Activated T-cell treated with anti-CD3 and anti-CD28 coated beads, Interleukin-2, amount 50 U/mL, for 4 hours (primary cell): ENCODE data around the gene PAX9. TPM values are rescaled to one million over a fixed set of nuclear protein-coding genes. Genes with fewer than 3 reads are reported as not detected.
A peak's percentile ranks its signal among the peaks of the same experiment; 100 is the strongest.

Source experiments
- ATAC-seq, 2 donors: fragments of 200-7000 bp; cut with Tn5 transposase; one replicate each; pipeline ENCODE4 v1.10.0; 2021
- DNase-seq: peaks from one replicate; pipeline ENCODE4 v3.0.0-alpha.2; 2020
- H3K27me3 Mint-ChIP-seq: one replicate; pipeline ENCODE4 v1.8.0; 2021; ENCODE audit warnings: low read depth, mixed read lengths
- H3K36me3 Mint-ChIP-seq: one replicate; pipeline ENCODE4 v1.8.0; 2022; ENCODE audit warnings: mixed read lengths; ENCODE audit not compliant: insufficient read depth
- H3K4me1 Mint-ChIP-seq: one replicate; pipeline ENCODE4 v1.8.0; 2021; ENCODE audit warnings: low read depth, mixed read lengths
- H3K4me3 Mint-ChIP-seq: one replicate; pipeline ENCODE4 v1.8.0; 2021; ENCODE audit warnings: mild to moderate bottlenecking, moderate library complexity, mixed read lengths
- H3K9me3 Mint-ChIP-seq: one replicate; pipeline ENCODE4 v1.8.0; 2021; ENCODE audit warnings: mixed read lengths
- total RNA-seq, 3 donors: library from RNA; stranded (reverse); gene quantifications; one replicate each; pipeline ENCODE4 v1.2.1, GENCODE V29; 2021

The PAX9 gene
- under 1 TPM in 1 of 3 donors, not detected in 2; 0.08 TPM for total RNA-seq

GRCh38 chr14:36661506-36662257 is at the start of gene PAX9:
Gene PAX9, plus strand, starts transcription at chr14:36661860. Its CDS starts 230 bp downstream, at chr14:36662090.
- H3K4me1 Mint-ChIP-seq: peaks cover 40% of the 10 kb centered on the region
- no peak within 1 kb of the TSS for H3K4me3 Mint-ChIP-seq

GRCh38 chr14:36617824-36618223 is 43.8 kb upstream of the PAX9 start:
- DNase-seq (no peak), ATAC-seq (no peak)
- Mint-ChIP-seq H3K9me3 (peaks cover 4% of the 10 kb centered on the region), H3K36me3 (no peaks in the 10 kb centered on the region), H3K4me3 (no peak overlapping the region), H3K4me1 (no peaks in the 10 kb centered on the region), H3K27me3 (no peaks in the 10 kb centered on the region)

More at GRCh38 chr14:36661506-36662257, at the start of gene PAX9:
- no peaks in the 10 kb centered on the region for H3K36me3 Mint-ChIP-seq
- peaks cover 95% of the 10 kb centered on the region for H3K27me3 Mint-ChIP-seq
- DNase-seq: no peak
- peak; percentile 75 to 79 for ATAC-seq
- no peaks in the 10 kb centered on the region for H3K9me3 Mint-ChIP-seq

DNA sequence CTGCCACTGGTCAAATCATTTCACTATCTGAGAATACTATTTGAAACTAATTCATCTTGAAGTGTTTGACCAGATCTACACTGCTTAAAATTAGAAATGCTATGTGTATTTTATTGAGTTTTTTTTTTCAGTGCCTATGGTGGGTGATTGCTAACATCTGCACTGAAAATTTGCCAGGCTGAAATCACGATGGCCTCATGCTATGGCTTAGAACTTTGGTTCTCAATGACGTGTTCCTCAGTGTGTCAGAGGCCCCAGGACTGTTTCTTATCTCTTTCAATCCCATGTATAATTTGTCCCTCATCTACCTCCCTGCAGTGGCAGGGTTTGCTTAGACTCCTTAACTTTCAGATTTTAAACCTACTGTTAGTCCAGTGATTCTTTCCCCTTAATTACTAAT is 43.0 kb upstream of the PAX9 start:
- ATAC-seq: no peak
- H3K36me3 Mint-ChIP-seq: no peaks in the 10 kb centered on the region
- H3K4me3 Mint-ChIP-seq: no peak overlapping the region
- no peak for DNase-seq
- H3K4me1 Mint-ChIP-seq: no peaks in the 10 kb centered on the region
- H3K9me3 Mint-ChIP-seq: peaks cover 4% of the 10 kb centered on the region
- no peaks in the 10 kb centered on the region for H3K27me3 Mint-ChIP-seq

DNA sequence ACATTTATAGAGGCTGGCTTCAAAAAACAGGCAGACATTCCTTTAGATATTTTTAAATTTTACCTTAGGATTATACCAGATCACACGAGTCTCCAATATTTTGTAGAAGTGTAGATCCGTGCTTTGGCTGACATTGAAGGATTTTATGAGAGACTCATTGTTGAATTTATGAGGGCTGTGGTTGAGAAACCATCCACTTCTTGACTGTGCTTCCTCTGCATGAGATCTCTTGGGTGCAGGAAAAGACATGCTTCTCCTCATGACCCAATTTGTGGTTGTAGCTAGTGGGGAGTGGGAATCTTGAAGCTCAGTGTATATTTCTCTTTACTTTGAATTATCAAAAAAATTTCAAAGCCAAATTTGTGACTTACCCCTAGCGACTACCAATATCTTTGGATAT is 42.5 kb upstream of the PAX9 start:
- ATAC-seq (no peak), DNase-seq (no peak)
- no peak overlapping the region for H3K4me3 Mint-ChIP-seq
- no peaks in the 10 kb centered on the region for H3K27me3 Mint-ChIP-seq
- H3K9me3 Mint-ChIP-seq: peaks cover 4% of the 10 kb centered on the region
- H3K36me3 Mint-ChIP-seq: no peaks in the 10 kb centered on the region
- no peaks in the 10 kb centered on the region for H3K4me1 Mint-ChIP-seq

- no peak for ATAC-seq
- H3K27me3 Mint-ChIP-seq: no peaks in the 10 kb centered on the region
- H3K9me3 Mint-ChIP-seq: peaks cover 4% of the 10 kb centered on the region
- no peak for DNase-seq
- no peaks in the 10 kb centered on the region for H3K4me1 Mint-ChIP-seq
- no peak overlapping the region for H3K4me3 Mint-ChIP-seq
- H3K36me3 Mint-ChIP-seq: no peaks in the 10 kb centered on the region
These were observed 41.8 kb upstream of the PAX9 start for GRCh38 chr14:36619853-36620252.

DNA sequence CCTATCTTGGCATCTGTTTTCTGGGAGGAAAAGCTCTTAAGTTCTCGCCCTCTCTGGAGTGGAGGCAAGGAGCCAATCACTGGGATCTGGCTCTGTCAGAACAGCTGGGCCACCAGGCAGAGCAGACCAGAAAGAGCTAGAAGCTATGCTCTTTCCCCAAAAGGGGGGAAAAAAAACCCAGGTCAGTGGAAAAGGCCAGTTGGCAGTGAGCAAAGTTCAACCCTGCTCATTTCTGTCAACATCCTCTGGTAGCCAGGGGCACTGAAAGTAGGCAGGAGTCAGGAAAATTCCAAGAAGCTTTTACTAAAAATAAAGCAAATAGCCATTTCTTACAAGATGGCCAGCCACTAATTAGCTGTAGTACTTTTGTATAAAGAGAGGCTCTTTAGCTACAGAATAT is 36.6 kb upstream of the PAX9 start:
- no peak for DNase-seq
- no peak for ATAC-seq
- Mint-ChIP-seq H3K27me3 (peaks cover 11% of the 10 kb centered on the region), H3K9me3 (peaks cover 7% of the 10 kb centered on the region), H3K36me3 (no peaks in the 10 kb centered on the region), H3K4me3 (no peak overlapping the region), H3K4me1 (no peaks in the 10 kb centered on the region)

DNA sequence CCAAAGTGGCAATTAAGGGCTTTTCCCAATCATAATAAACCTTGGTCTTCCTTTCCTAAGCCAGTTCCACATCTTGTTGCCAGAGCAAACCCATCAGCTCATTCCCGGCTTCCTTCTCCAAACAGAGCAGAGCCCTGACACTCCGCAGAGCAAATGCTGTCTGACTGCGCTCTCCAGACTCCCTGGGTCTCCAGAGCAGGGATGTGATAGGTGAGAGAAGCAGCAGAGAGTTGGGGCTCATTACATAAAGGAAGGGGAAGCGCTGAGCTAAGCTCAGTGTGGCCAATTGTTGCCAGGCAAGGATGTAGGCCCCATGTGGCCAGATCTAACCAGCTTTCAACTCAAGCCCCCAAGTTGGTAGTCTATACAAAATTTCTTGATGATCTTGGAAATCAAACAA is 36.2 kb upstream of the PAX9 start:
- peaks cover 7% of the 10 kb centered on the region for H3K9me3 Mint-ChIP-seq
- ATAC-seq (no peak), DNase-seq (no peak)
- H3K4me1 Mint-ChIP-seq: no peaks in the 10 kb centered on the region
- no peaks in the 10 kb centered on the region for H3K36me3 Mint-ChIP-seq
- peaks cover 11% of the 10 kb centered on the region for H3K27me3 Mint-ChIP-seq
- no peak overlapping the region for H3K4me3 Mint-ChIP-seq

- no peaks in the 10 kb centered on the region for H3K36me3 Mint-ChIP-seq
- H3K4me3 Mint-ChIP-seq: no peak overlapping the region
- DNase-seq (no peak), ATAC-seq (no peak)
- H3K9me3 Mint-ChIP-seq: peaks cover 7% of the 10 kb centered on the region
- H3K4me1 Mint-ChIP-seq: no peaks in the 10 kb centered on the region
- H3K27me3 Mint-ChIP-seq: peaks cover 11% of the 10 kb centered on the region
These were observed 35.5 kb upstream of the PAX9 start for GRCh38 chr14:36626151-36626550.

DNA sequence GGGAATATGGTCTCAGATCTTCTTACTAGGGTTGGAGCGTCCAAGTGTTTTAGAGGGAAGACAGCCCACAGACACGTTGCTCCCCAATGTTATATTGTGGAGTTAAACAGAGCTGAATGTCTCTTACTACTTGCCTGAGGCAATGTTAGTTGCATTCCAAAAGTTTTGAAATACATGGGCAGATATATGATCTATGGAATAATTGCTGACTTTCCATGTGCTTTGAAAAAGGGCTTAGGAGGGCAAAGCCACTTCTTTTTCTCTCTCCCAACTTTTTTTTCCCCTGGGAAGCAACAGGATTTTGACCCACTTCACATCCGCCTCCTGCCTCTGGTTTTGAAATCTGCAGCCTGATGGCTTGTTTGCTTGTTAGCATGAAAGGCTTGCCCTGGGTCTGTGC is 33.7 kb upstream of the PAX9 start:
- H3K4me1 Mint-ChIP-seq: no peaks in the 10 kb centered on the region
- H3K27me3 Mint-ChIP-seq: peaks cover 13% of the 10 kb centered on the region
- H3K36me3 Mint-ChIP-seq: no peaks in the 10 kb centered on the region
- H3K9me3 Mint-ChIP-seq: peaks cover 3% of the 10 kb centered on the region
- DNase-seq: no peak
- H3K4me3 Mint-ChIP-seq: no peak overlapping the region
- no peak for ATAC-seq

- Mint-ChIP-seq H3K36me3 (no peaks in the 10 kb centered on the region), H3K27me3 (peaks cover 5% of the 10 kb centered on the region), H3K4me1 (no peaks in the 10 kb centered on the region), H3K4me3 (no peak overlapping the region), H3K9me3 (peaks cover 5% of the 10 kb centered on the region)
- no peak for DNase-seq
- no peak for ATAC-seq
These were observed 28.1 kb upstream of the PAX9 start for GRCh38 chr14:36633580-36633979.

DNA sequence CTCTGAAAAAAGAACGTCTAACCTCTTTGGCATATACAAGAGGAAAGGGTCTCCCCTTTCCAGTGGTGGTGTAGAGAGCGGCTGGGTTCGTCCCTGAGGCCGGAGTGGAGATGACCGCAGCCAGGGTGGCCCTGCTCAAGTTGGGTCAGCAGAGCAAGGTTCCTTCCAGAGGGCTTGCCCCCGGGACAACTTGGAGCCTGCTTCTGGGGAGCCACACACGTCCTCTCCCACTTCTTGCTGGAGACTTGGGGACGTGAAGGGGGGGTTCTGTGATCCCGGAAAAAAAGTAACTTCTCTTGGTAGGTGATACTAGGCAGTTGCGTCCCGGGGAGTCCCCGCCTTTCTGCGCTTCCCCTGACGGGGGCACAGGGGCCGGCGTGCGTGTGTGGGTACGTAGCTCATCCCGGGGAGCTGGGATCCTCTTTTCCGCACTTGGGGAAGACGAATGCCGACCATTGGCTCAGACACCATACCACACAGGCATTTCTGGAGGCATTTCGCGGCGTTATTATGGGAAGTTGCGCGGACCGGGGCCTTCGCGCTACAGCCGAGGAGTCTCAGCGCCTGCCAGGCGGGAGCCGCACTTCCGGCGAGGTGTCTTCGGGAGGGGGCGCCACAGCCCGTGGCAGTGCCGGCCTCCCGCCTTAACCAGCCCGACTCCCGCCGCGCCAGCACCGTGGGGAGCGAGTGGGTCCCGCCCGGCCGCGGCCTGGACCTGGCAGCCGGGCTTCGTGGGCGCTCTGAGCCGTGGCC is 14.8 kb upstream of the PAX9 start:
- H3K27me3 Mint-ChIP-seq: peaks cover 53% of the 10 kb centered on the region

GRCh38 chr14:36647417-36647823 is 14.2 kb upstream of the PAX9 start:
- peaks cover 56% of the 10 kb centered on the region for H3K27me3 Mint-ChIP-seq
- peaks cover 3% of the 10 kb centered on the region for H3K4me1 Mint-ChIP-seq
- ATAC-seq (peak in 1 of 2 donors; percentile 10), DNase-seq (no peak)
- H3K4me3 Mint-ChIP-seq: no peak overlapping the region
- no peaks in the 10 kb centered on the region for H3K36me3 Mint-ChIP-seq
- no peaks in the 10 kb centered on the region for H3K9me3 Mint-ChIP-seq

More for the DNA sequence above, 14.8 kb upstream of the PAX9 start:
- DNase-seq (no peak), ATAC-seq (peak in 1 of 2 donors; percentile 34)
- Mint-ChIP-seq H3K4me3 (no peak overlapping the region), H3K36me3 (no peaks in the 10 kb centered on the region), H3K4me1 (peaks cover 3% of the 10 kb centered on the region), H3K9me3 (no peaks in the 10 kb centered on the region)

DNA sequence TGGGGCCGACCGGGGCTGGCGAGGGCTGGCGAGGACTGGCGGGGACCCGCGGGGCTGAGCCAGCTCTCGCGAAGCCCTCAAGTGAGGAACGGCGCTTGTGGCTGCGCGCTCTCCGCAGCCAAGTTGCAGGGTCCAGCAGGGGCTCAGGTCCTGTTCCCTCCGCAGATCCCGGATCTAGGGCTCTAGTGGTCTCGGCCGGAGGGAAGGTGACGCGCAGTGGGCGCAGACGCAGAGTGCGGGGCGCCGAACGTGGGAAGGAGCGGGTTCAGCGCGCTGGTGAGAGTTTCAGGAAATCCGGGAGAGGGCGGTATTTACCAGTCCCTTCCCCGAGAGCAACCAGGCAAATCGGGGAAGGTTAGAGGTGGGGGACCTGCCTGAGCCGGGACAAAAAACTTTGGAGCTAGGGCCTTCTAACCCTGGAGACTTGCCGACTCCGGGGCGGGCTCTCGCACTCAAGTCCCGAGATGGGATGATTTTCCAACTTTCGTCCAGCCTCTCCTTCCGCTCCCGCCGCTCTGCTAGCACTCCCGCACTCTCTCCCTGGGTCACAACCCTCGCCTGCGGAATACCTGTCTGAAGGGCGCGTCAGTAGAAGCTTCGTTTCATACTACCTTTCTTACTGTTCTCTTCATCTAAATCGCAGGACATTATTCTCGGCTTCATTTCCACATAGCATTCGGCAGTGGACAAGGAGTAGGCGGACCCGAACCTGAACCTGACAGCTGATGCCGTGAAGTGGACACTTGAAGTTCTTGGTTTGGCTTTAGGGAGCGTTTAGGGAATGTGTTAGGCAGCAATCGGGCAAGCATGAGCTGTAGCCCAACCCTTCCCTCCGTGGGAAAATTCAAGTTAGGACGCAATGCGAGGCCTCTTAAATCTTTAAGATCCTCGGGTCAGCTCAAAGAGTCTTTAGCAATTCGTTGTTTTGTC is 13.6 kb upstream of the PAX9 start:
- Mint-ChIP-seq H3K4me1 (peaks cover 3% of the 10 kb centered on the region), H3K36me3 (no peaks in the 10 kb centered on the region), H3K9me3 (no peaks in the 10 kb centered on the region), H3K4me3 (no peak overlapping the region), H3K27me3 (peaks cover 61% of the 10 kb centered on the region)
- peak in 1 of 2 donors; percentile 21 for ATAC-seq
- DNase-seq: no peak
